Mucosa of rectum (tissue), 2 donors: Measurements from ENCODE around the gene TSC22D2.
A peak's percentile ranks its signal among the peaks of the same experiment; 100 is the strongest.

Source experiments
- H3K27ac ChIP-seq, 2 donors: one replicate each; pipeline ENCODE4 v1.7.0; 2013; ENCODE audit warnings: inconsistent platforms in 2 of 2, low read depth in 2 of 2, low read length in 2 of 2
- H3K27me3 ChIP-seq, 2 donors: one replicate each; pipeline ENCODE4 v1.7.0; 2013; ENCODE audit warnings: low read length in 2 of 2; ENCODE audit not compliant: control insufficient read depth in 2 of 2, insufficient read depth in 2 of 2
- H3K36me3 ChIP-seq, 2 donors: one replicate each; pipeline ENCODE4 v1.7.0; 2013; ENCODE audit warnings: low read length in 2 of 2; ENCODE audit not compliant: control insufficient read depth in 2 of 2, insufficient read depth in 2 of 2
- H3K4me1 ChIP-seq, 2 donors: one replicate each; pipeline ENCODE4 v1.7.0; 2013; ENCODE audit warnings: low read length in 2 of 2, mild to moderate bottlenecking in 1 of 2; ENCODE audit not compliant: control insufficient read depth in 2 of 2, insufficient read depth in 2 of 2
- H3K4me3 ChIP-seq, 2 donors: one replicate each; pipeline ENCODE4 v1.7.0; 2013; ENCODE audit warnings: low read length in 2 of 2
- H3K9ac ChIP-seq, 2 donors: one replicate each; pipeline ENCODE4 v1.7.0; 2013; ENCODE audit warnings: low read length in 2 of 2, low read depth in 1 of 2, mild to moderate bottlenecking in 1 of 2
- H3K9me3 ChIP-seq, 2 donors: one replicate each; pipeline ENCODE4 v1.7.0; 2013; ENCODE audit warnings: low read length in 2 of 2; ENCODE audit not compliant: control insufficient read depth in 2 of 2
- donor health status: healthy.
- donor health status: Normal muscosa, but diverticular disease.

Gene TSC22D2

DNA sequence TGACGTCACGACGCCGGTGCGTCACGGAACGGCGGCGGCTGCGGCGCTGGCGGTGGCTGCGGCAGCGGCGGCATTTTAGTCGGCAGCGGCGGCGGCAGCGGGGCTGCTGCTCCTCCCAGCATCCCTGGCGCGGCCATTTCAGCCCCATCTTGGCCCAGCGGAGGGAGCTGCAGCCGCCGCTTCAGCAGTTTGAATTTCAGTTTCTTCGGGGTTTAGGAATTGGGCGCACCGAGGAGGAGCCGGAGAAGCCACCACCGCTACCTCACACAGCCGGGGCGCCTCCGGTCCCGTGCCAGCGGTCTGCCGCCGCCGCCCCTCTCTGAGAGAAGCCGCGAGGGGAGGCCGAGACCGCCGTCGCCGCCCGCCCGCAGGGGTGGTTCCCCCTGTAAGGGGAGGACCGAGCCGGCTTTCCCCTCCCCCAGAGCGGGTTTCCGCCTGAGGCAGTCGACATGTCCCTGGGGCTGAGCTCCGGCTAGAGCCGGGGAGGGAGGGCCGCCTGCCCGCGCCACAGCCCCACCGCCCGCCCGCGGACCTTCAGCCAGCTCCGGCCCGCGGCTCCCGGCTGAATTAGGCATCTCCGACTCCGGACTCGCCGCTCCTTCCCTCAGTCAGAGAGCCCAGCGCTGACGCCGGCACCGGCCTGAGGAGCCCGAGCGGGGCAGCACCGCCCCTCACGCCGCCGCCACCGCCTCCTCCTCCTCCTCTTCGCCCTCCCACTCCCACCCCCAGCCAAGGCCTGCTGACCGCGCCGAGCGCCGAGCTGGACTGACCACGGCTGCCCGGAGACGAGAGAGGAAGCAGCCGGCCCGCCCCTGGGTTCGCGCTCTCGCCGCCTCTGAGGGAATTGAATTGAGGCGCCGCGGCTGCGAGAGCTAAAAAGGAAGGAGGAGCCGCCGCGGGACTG is at the start of gene TSC22D2:
TSS of gene TSC22D2 (plus strand) at position 78 of the 904 bp plus-strand sequence. CDS start 1,053 bp downstream, outside the sequence.
- Histone ChIP-seq H3K9ac (peak within 1 kb of the TSS; percentile 99 to 100), H3K9me3 (no peaks in the 10 kb centered on the region), H3K36me3 (no peaks in the 10 kb centered on the region), H3K4me1 (peaks cover 0 to 21% of the 10 kb centered on the region in 2 donors), H3K27ac (peak within 1 kb of the TSS; percentile 99), H3K4me3 (peak within 1 kb of the TSS; percentile 98 to 99), H3K27me3 (no peaks in the 10 kb centered on the region)

DNA sequence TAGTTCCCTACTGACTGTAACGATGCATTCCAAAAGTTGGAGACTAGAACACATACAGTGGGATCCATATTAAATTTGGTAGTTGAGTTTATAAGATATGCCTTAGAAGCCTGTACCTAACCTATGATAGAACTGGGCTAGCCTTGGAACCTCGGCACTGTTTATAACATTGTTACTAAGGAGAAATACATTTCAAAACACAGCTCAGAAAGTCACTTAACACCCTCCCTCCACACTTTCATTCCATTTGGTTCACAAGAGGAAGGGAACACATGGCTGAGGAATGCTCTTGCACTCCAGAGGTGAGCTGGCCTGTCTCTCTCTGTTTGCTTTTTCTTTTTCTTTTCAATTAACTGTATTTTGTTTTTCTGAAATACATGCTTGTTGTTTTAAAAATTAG is 48.7 kb upstream of the TSC22D2 start:
- H3K36me3 ChIP-seq = no peaks in the 10 kb centered on the region
- no peak overlapping the region for H3K9ac ChIP-seq
- H3K4me1 ChIP-seq = peaks cover 0 to 3% of the 10 kb centered on the region in 2 donors
- H3K27ac ChIP-seq = no peak overlapping the region
- H3K27me3 ChIP-seq = no peaks in the 10 kb centered on the region
- no peak overlapping the region for H3K4me3 ChIP-seq
- no peaks in the 10 kb centered on the region for H3K9me3 ChIP-seq

DNA sequence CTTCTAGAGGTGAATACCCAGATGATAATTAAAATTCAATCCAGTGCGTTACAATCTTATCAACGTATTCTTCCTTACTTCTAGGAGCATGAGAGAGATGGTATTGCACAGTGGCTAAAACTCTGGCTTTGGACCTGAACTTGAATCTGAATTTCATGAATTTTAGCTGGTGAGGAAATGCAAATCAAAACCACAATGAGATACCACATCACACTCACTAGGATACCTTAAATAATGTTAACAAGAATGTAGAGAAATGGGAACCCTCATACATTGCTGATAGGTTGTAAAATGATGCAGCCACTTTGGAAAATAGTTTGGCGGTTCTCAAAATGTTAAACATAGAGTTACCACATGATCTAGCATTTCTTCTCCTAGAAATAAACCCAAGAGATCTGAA is 47.1 kb upstream of the TSC22D2 start:
- no peaks in the 10 kb centered on the region for H3K36me3 ChIP-seq
- H3K4me3 ChIP-seq = no peak overlapping the region
- H3K27me3 ChIP-seq = no peaks in the 10 kb centered on the region
- H3K9ac ChIP-seq = no peak overlapping the region
- H3K9me3 ChIP-seq = no peaks in the 10 kb centered on the region
- peaks cover 0 to 3% of the 10 kb centered on the region in 2 donors for H3K4me1 ChIP-seq
- H3K27ac ChIP-seq = no peak overlapping the region

DNA sequence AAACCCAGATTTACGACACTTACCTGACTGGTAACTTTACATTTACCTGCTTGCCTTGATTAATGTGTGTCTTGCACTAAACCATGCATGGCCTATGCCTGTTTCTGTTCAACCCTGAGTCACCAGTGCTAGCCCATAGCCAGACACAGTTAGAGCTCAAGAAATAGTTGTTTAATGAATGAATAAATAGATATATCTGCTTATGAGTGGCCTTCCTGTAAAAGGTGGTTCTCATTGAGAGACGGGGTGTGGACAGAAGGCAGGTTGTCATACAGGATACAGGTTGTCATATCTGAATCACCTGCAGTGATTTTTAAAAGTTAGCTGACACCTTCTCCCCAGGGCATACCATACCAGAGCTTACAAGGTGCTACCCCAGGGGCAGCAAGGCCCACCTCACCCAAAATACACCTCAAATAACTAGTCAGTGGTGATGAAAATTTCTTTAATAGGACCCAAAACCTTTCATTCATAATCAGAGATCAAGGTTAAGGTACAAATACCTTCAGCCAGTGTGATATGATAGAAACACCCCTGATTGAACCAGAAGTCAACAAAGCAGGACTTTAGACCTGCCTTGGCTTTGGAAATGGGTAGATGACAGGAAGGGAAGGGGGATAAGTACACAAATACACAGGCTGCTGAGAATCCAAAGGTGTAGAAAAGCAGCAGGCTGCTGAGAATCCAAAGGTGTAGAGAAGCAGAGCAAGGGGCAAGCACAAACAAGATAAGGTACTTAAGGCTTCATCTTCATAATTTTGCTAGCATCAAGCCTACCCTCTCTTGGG is 45.4 kb upstream of the TSC22D2 start:
- no peak overlapping the region for H3K27ac ChIP-seq
- H3K36me3 ChIP-seq = no peaks in the 10 kb centered on the region

DNA sequence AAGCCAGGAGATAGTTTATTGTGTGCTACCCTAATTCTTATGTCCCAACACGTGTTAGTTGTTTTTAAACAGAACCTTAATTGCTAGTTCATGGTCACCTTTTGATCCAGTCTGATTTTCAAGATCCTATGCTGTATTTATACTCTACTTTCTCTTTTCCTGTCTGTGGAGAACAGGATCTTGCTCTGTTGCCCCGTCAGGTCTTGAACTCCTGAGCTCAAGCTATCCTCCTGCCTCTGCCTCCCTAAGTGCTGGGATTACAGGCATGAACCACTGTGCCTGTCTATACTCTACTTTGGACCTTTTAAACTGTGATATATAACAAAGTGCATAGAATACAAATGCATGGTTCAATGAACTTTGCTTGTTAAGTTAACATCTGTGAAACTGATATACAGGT is 44.7 kb upstream of the TSC22D2 start:
- H3K4me1 ChIP-seq = peaks cover 0 to 3% of the 10 kb centered on the region in 2 donors
- H3K27me3 ChIP-seq = no peaks in the 10 kb centered on the region
- H3K9me3 ChIP-seq = no peaks in the 10 kb centered on the region
- no peak overlapping the region for H3K27ac ChIP-seq
- H3K4me3 ChIP-seq = no peak overlapping the region
- no peaks in the 10 kb centered on the region for H3K36me3 ChIP-seq
- no peak overlapping the region for H3K9ac ChIP-seq

More for the DNA sequence above, 45.4 kb upstream of the TSC22D2 start:
- Histone ChIP-seq H3K9ac (peak overlapping the region in 1 of 2 donors; percentile 33), H3K4me3 (no peak overlapping the region), H3K4me1 (peaks cover 0 to 3% of the 10 kb centered on the region in 2 donors), H3K27me3 (no peaks in the 10 kb centered on the region), H3K9me3 (no peaks in the 10 kb centered on the region)

DNA sequence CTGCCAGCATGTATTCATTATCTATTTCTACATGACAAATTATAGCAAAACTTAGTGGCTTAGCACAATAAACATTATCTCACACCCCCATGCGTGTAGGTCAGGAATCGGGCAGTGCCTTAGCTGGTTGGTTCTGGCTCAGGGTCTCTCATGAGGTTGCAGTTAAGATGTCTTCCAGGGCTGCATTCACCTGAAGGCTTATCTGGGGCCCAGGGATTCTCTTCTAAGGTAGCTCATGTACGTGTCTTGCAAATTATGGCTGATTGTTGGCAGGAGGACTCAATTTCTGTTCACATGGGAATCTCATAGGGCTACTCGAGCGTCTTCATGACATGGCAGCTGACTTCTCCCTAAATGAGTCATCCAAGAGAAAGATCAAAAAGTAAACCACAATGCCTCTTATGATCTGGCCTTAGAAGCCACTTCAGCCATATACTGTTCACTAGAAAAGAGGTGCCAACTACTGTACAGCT is 42.9 kb upstream of the TSC22D2 start:
- no peaks in the 10 kb centered on the region for H3K27me3 ChIP-seq
- H3K36me3 ChIP-seq = no peaks in the 10 kb centered on the region
- peaks cover 0 to 3% of the 10 kb centered on the region in 2 donors for H3K4me1 ChIP-seq
- no peak overlapping the region for H3K27ac ChIP-seq
- no peaks in the 10 kb centered on the region for H3K9me3 ChIP-seq
- H3K9ac ChIP-seq = no peak overlapping the region
- no peak overlapping the region for H3K4me3 ChIP-seq

DNA sequence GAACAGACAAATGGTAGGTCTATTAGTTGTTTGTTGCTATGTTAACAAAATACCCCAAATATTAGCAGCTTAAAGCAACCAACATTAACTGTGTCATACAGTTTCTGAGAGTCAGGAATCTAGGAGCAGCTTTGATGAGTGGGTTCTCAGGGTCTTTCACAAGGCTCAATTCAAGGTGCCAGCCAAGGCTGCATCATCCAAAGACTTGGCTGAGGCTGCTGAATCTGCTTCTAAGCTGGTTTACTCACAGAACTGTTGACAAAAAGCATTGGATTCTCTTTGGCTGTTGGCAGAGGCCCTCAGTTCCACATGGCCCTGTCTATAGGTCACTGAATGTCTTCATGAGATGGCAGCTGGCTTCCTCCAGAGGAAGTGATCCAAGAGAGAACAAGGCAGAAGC is 40.3 kb upstream of the TSC22D2 start:
- H3K4me3 ChIP-seq = no peak overlapping the region
- no peaks in the 10 kb centered on the region for H3K9me3 ChIP-seq
- H3K27me3 ChIP-seq = no peaks in the 10 kb centered on the region
- no peak overlapping the region for H3K9ac ChIP-seq
- H3K4me1 ChIP-seq = peaks cover 0 to 6% of the 10 kb centered on the region in 2 donors
- no peak overlapping the region for H3K27ac ChIP-seq
- H3K36me3 ChIP-seq = no peaks in the 10 kb centered on the region

DNA sequence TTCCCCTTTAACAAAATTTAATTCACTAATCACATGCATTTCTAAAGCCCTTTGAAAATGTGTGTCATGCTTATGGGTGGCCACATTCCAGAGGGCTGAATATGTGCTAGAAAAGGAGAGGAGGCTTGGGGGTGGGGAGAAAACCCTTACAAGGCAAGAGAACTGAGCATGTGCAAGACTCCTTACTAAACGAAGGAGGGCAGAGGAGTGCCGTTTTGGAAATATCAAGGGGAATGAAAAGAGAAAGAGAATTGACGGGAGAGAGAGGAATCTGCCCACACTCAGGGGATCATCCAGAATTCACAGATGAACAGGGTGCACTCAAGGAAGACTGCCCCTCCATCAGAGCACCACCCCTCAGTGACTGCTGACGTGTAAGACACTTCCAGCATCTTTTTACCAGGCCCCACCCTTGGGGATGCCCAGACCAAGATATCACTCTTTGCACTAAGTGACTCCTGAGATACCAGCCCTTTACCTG is 37.9 kb upstream of the TSC22D2 start:
- no peaks in the 10 kb centered on the region for H3K36me3 ChIP-seq
- H3K27ac ChIP-seq = peak overlapping the region; percentile 41 to 86
- H3K9ac ChIP-seq = no peak overlapping the region
- no peaks in the 10 kb centered on the region for H3K9me3 ChIP-seq
- H3K4me3 ChIP-seq = peak overlapping the region in 1 of 2 donors; percentile 58
- peaks cover 0 to 5% of the 10 kb centered on the region in 2 donors for H3K4me1 ChIP-seq
- no peaks in the 10 kb centered on the region for H3K27me3 ChIP-seq

DNA sequence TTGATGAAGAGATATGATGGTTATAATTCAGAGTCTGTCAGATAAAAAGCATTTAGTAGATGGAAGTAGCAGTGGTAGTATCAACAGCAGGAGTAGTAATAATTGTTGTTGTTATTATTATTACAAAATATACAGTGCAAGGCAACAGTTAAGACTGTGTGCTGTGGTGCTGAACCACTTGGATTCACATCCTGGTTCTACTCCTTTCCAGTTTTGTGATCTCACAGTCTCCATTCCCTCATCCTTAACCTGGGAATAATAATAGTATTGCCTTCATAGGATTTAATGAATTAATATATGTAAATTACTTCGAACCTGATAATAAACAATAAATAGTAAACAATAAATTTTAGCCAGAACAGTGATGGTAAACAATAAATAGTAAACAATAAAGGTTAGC is 37.1 kb upstream of the TSC22D2 start:
- Histone ChIP-seq H3K9ac (peak overlapping the region; percentile 79 to 91), H3K4me3 (peak overlapping the region; percentile 66 to 79), H3K27ac (peak overlapping the region; percentile 82 to 86)

More for the DNA sequence above, 37.1 kb upstream of the TSC22D2 start:
- Histone ChIP-seq H3K4me1 (peaks cover 0 to 5% of the 10 kb centered on the region in 2 donors), H3K36me3 (no peaks in the 10 kb centered on the region), H3K27me3 (no peaks in the 10 kb centered on the region), H3K9me3 (no peaks in the 10 kb centered on the region)
